Measurements from ENCODE around the gene PMEPA1. TPM values are rescaled to one million over a fixed set of nuclear protein-coding genes. Genes with fewer than 3 reads are reported as not detected.

The PMEPA1 gene
- total RNA-seq, 3 donors from 2014 or later (not counting 1 experiment from before 2014, with no cell fraction given), result 1.2 to 5.9 (median 2.4) TPM

- H3K4me1 Mint-ChIP-seq, result peaks cover 19 to 36% of the 10 kb centered on the region in 2 donors
- H3K27ac Mint-ChIP-seq, result no peak overlapping the region
- peaks cover 26 to 46% of the 10 kb centered on the region in 2 donors for H3K27me3 Mint-ChIP-seq (ENCODE audit: low read depth in 2 of 2)
- Histone ChIP-seq H3K4me3 (ENCODE audit: low read length) (no peak overlapping the region), H3K9me3 (ENCODE audit: control insufficient read depth, insufficient read depth, low read length) (no peaks in the 10 kb centered on the region), H3K36me3 (ENCODE audit: control insufficient read depth, insufficient read depth, low read length) (no peaks in the 10 kb centered on the region), H3K27me3 (ENCODE audit: control insufficient read depth, insufficient read depth, low read length) (no peaks in the 10 kb centered on the region), H3K4me1 (ENCODE audit: control insufficient read depth, insufficient read depth, low read length) (peaks cover 48% of the 10 kb centered on the region), H3K27ac (ENCODE audit: low read length) (no peak overlapping the region)
- intact Hi-C loops (cut with micrococcal nuclease), result no loop called here
- 86% methylated on average over 6 of the region's 6 CpGs for WGBS (ENCODE audit: insufficient coverage)
- ATAC-seq, result no peak
- H3K9me3 Mint-ChIP-seq, result no peaks in the 10 kb centered on the region
- TF ChIP-seq CTCF (IDR thresholded peaks at IDR 0.05), result no peak
- no peak for DNase-seq
- H3K4me3 Mint-ChIP-seq, result no peak overlapping the region
- no peaks in the 10 kb centered on the region for H3K36me3 Mint-ChIP-seq
These were observed 30.7 kb downstream of the PMEPA1 start for GRCh38 chr20:57679113-57679512.

- no peak for DNase-seq
- no peaks in the 10 kb centered on the region for H3K27me3 ChIP-seq (ENCODE audit: control insufficient read depth, insufficient read depth, low read length)
These were observed 31.5 kb downstream of the PMEPA1 start for GRCh38 chr20:57678340-57678739.

GRCh38 chr20:57677584-57677982, 32.2 kb downstream of the PMEPA1 start:
- H3K27me3 Mint-ChIP-seq (ENCODE audit: low read depth in 2 of 2), result peaks cover 31 to 46% of the 10 kb centered on the region in 2 donors
- intact Hi-C loops (cut with micrococcal nuclease), result no loop called here
- ATAC-seq (no peak), DNase-seq (no peak)
- H3K36me3 Mint-ChIP-seq, result no peaks in the 10 kb centered on the region
- no peak overlapping the region for H3K4me3 Mint-ChIP-seq
- H3K4me1 Mint-ChIP-seq, result peaks cover 19 to 36% of the 10 kb centered on the region in 2 donors
- WGBS (ENCODE audit: insufficient coverage), result 88% methylated on average over 4 of the region's 5 CpGs
- H3K9me3 Mint-ChIP-seq, result no peaks in the 10 kb centered on the region
- Histone ChIP-seq H3K9me3 (ENCODE audit: control insufficient read depth, insufficient read depth, low read length) (no peaks in the 10 kb centered on the region), H3K27me3 (ENCODE audit: control insufficient read depth, insufficient read depth, low read length) (no peaks in the 10 kb centered on the region), H3K4me3 (ENCODE audit: low read length) (no peak overlapping the region), H3K27ac (ENCODE audit: low read length) (no peak overlapping the region), H3K36me3 (ENCODE audit: control insufficient read depth, insufficient read depth, low read length) (no peaks in the 10 kb centered on the region), H3K4me1 (ENCODE audit: control insufficient read depth, insufficient read depth, low read length) (peaks cover 48% of the 10 kb centered on the region)
- no peak for TF ChIP-seq CTCF (IDR thresholded peaks at IDR 0.05)
- no peak overlapping the region for H3K27ac Mint-ChIP-seq

More at GRCh38 chr20:57678340-57678739, 31.5 kb downstream of the PMEPA1 start:
- intact Hi-C loops (cut with micrococcal nuclease), result no loop called here
- peaks cover 19 to 36% of the 10 kb centered on the region in 2 donors for H3K4me1 Mint-ChIP-seq
- Histone ChIP-seq H3K4me3 (ENCODE audit: low read length) (no peak overlapping the region), H3K4me1 (ENCODE audit: control insufficient read depth, insufficient read depth, low read length) (peaks cover 48% of the 10 kb centered on the region), H3K9me3 (ENCODE audit: control insufficient read depth, insufficient read depth, low read length) (no peaks in the 10 kb centered on the region), H3K27ac (ENCODE audit: low read length) (no peak overlapping the region), H3K36me3 (ENCODE audit: control insufficient read depth, insufficient read depth, low read length) (no peaks in the 10 kb centered on the region)
- no peak overlapping the region for H3K4me3 Mint-ChIP-seq
- no peaks in the 10 kb centered on the region for H3K9me3 Mint-ChIP-seq
- no peak for TF ChIP-seq CTCF (IDR thresholded peaks at IDR 0.05)
- 61% methylated on average over 12 of the region's 12 CpGs for WGBS (ENCODE audit: insufficient coverage)
- no peaks in the 10 kb centered on the region for H3K36me3 Mint-ChIP-seq
- H3K27ac Mint-ChIP-seq, result no peak overlapping the region
- peaks cover 27 to 46% of the 10 kb centered on the region in 2 donors for H3K27me3 Mint-ChIP-seq (ENCODE audit: low read depth in 2 of 2)
- no peak for ATAC-seq

All from natural killer cell (primary cell).